OCI-LY7 (cell line): ENCODE measurements around the gene MOGAT2. TPM values are rescaled to one million over a fixed set of nuclear protein-coding genes. Genes with fewer than 3 reads are reported as not detected.

Experiments
- BruUV-seq: library from RNA; stranded (reverse); fragments of 400-500 nt; replicated peaks from 2 replicates; lab custom pipeline; 2021; lab: Mats Ljungman, UMichigan
- CTCF ChIA-PET: fragments of 300-600 bp; sonication (Branson Sonifier 250); formaldehyde crosslinking; loops from one replicate; lab custom pipeline; 2022; ENCODE audit warnings: antibody characterized with exemption; ENCODE audit not compliant: unreplicated experiment; lab: Charles Lee
- POLR2A ChIA-PET: fragments of 300-600 bp; sonication (Branson Sonifier 250); formaldehyde crosslinking; loops from one replicate; lab custom pipeline; 2022; ENCODE audit warnings: antibody characterized with exemption; lab: Charles Lee
- DNase-seq: peaks from one replicate; pipeline ENCODE4 v3.0.0-alpha.2; 2015; ENCODE audit warnings: low spot score
- H2AFZ ChIP-seq: fragments of 200-600 bp; sonication (generic), shearing (Covaris generic); 2 replicates; pipeline ENCODE4 v1.6.1; 2014; ENCODE audit warnings: mild to moderate bottlenecking, antibody characterized with exemption, low read length, moderate library complexity
- H3K27ac ChIP-seq: fragments of 200-600 bp; sonication (generic); 2 replicates; pipeline ENCODE4 v1.5.1; 2014; ENCODE audit warnings: mixed run types, low read depth, mild to moderate bottlenecking, moderate library complexity, low read length, inconsistent platforms; ENCODE audit not compliant: poor library complexity, severe bottlenecking
- H3K36me3 ChIP-seq: fragments of 200-600 bp; sonication (generic); 2 replicates; pipeline ENCODE4 v1.6.1; 2014; ENCODE audit warnings: mild to moderate bottlenecking, antibody characterized with exemption, low read length, moderate library complexity, mixed read lengths; ENCODE audit not compliant: insufficient read depth
- H3K4me1 ChIP-seq: fragments of 200-600 bp; sonication (generic); 2 replicates; pipeline ENCODE4 v1.5.1; 2014; ENCODE audit warnings: mild to moderate bottlenecking, low read length; ENCODE audit not compliant: insufficient read depth, poor library complexity, severe bottlenecking
- H3K4me2 ChIP-seq: fragments of 200-600 bp; sonication (generic); 2 replicates; pipeline ENCODE4 v1.6.1; 2014; ENCODE audit warnings: mild to moderate bottlenecking, low read length
- H3K4me3 ChIP-seq: fragments of 200-600 bp; sonication (generic); 2 replicates; pipeline ENCODE4 v1.5.1; 2014; ENCODE audit warnings: mild to moderate bottlenecking, low read depth, low read length; ENCODE audit not compliant: poor library complexity, severe bottlenecking
- H3K79me2 ChIP-seq: fragments of 200-600 bp; sonication (generic); 2 replicates; pipeline ENCODE4 v1.6.1; 2016; ENCODE audit warnings: low read depth, mild to moderate bottlenecking, low read length, moderate library complexity, mixed read lengths; ENCODE audit not compliant: insufficient read depth
- H3K9me2 ChIP-seq: fragments of 200-600 bp; sonication (generic); 2 replicates; pipeline ENCODE4 v1.6.1; 2016; ENCODE audit warnings: mild to moderate bottlenecking, low read length, mixed read lengths; ENCODE audit not compliant: insufficient read depth
- H3K9me3 ChIP-seq: fragments of 200-600 bp; sonication (generic); 2 replicates; pipeline ENCODE4 v1.6.1; 2014; ENCODE audit warnings: mild to moderate bottlenecking, mixed run types, low read length, mixed read lengths
- H4K20me1 ChIP-seq: fragments of 200-600 bp; sonication (generic); 2 replicates; pipeline ENCODE4 v1.6.1; 2014; ENCODE audit warnings: mild to moderate bottlenecking, antibody characterized with exemption, low read length, moderate library complexity, mixed read lengths; ENCODE audit not compliant: insufficient read depth
- CTCF ChIP-seq: fragments of 200-600 bp; sonication (generic); conservative IDR thresholded peaks from 2 replicates; pipeline ENCODE4 v1.5.1; 2014; ENCODE audit warnings: mild to moderate bottlenecking, antibody characterized with exemption, low read length, moderate library complexity, mixed read lengths
- EZH2phosphoT487 ChIP-seq: fragments of 200-600 bp; sonication (generic); IDR thresholded peaks from 2 replicates; pipeline ENCODE4 v1.6.1; 2018; ENCODE audit warnings: low read depth, borderline replicate concordance, mild to moderate bottlenecking, mixed run types, antibody characterized with exemption, low read length, moderate library complexity, mixed read lengths
- intact Hi-C: fragments of 100-400 bp; cut with micrococcal nuclease; formaldehyde crosslinking; loops from one replicate; pipeline ENCODE4 v1.10.0; 2022; ENCODE audit not compliant: unreplicated experiment
- total RNA-seq, 2 experiments: library from RNA; depleted of rRNA in 1 of 2; stranded (reverse); fragments of >200 nt in 1 of 2; shearing (Covaris generic) in 1 of 2; gene quantifications; 2 replicates each; pipeline ENCODE4 v1.2.3, GENCODE V29; 2014 to 2022

The MOGAT2 gene
- total RNA-seq, 2 experiments from 2014 or later = not detected

DNA sequence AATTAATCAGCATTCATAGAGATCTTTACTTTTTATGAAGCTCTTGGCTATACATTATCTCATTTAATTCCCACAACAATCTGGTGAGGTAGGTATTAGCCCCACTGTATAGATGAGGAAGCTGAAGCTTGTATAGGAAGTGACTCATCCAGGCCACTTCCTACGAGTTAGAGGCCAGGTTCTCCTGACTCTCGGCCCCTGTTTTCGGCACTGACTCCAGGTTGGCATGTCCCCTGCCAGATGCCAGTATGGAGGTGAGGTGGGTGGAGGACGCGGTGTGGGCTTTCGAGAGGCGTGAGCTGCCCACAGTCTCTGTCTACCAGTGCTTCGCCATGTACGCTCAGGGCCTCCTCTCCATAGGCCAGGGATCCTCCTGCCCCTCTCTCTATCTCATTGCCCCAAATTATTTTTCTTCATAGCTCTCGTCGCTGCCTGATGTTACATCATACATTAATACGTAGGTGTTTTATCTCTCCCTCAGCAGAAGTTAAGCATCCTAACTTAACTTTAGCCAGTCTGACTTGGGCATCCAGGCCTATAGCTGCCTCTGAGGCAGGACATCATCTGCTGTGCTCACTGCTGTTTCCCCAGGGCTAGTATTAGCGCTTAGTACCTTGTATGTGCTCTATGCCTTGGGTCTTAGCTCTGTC, 59.9 kb downstream of the MOGAT2 start:
- Histone ChIP-seq H4K20me1 (no peaks in the 10 kb centered on the region), H3K4me2 (no peak overlapping the region), H3K27ac (no peak overlapping the region), H2AFZ (no peak overlapping the region), H3K9me2 (no peaks in the 10 kb centered on the region), H3K9me3 (no peaks in the 10 kb centered on the region), H3K79me2 (no peaks in the 10 kb centered on the region), H3K4me1 (peaks cover 33% of the 10 kb centered on the region), H3K36me3 (no peaks in the 10 kb centered on the region), H3K4me3 (no peak overlapping the region)
- BruUV-seq = no TSS peak
- TF ChIP-seq EZH2phosphoT487 (no peak), CTCF (no peak)
- POLR2A ChIA-PET = interaction anchor here (0.6 to 1.0 kb wide), 3 partner anchors 11 to 330 kb away, joined by 3 to 4 read pairs (median 3); no protein-coding TSS in a partner anchor
- intact Hi-C loops = no loop called here
- CTCF ChIA-PET = no interaction called here
- no peak for DNase-seq

GRCh38 chr11:75778962-75779361, 61.3 kb downstream of the MOGAT2 start:
- peaks cover 19% of the 10 kb centered on the region for H3K4me1 ChIP-seq
- H3K27ac ChIP-seq = no peak overlapping the region
- no peaks in the 10 kb centered on the region for H3K36me3 ChIP-seq
- H2AFZ ChIP-seq = no peak overlapping the region
- no peaks in the 10 kb centered on the region for H3K79me2 ChIP-seq
- intact Hi-C loops = no loop called here
- BruUV-seq = no TSS peak
- no peaks in the 10 kb centered on the region for H4K20me1 ChIP-seq
- H3K9me3 ChIP-seq = no peaks in the 10 kb centered on the region
- no peak overlapping the region for H3K4me2 ChIP-seq
- CTCF ChIA-PET = no interaction called here
- DNase-seq = no peak
- POLR2A ChIA-PET = interaction anchor here (0.7 kb wide), 1 partner anchor 39 kb away, joined by 4 read pairs; no protein-coding TSS in a partner anchor
- H3K4me3 ChIP-seq = no peak overlapping the region
- TF ChIP-seq CTCF = no peak
- TF ChIP-seq EZH2phosphoT487 = no peak
- H3K9me2 ChIP-seq = no peaks in the 10 kb centered on the region

- CTCF ChIA-PET = interaction anchor here (0.5 kb wide), 1 partner anchor 17 kb away, joined by 4 read pairs; no protein-coding TSS in a partner anchor
- BruUV-seq = no TSS peak
These were observed 62.3 kb downstream of the MOGAT2 start for GRCh38 chr11:75779960-75780359.

More at GRCh38 chr11:75779960-75780359, 62.3 kb downstream of the MOGAT2 start:
- no peak overlapping the region for H3K4me2 ChIP-seq
- H2AFZ ChIP-seq = no peak overlapping the region
- H3K9me3 ChIP-seq = no peaks in the 10 kb centered on the region
- DNase-seq = no peak
- no peak for TF ChIP-seq CTCF
- no peak for TF ChIP-seq EZH2phosphoT487
- POLR2A ChIA-PET = no interaction called here
- no peaks in the 10 kb centered on the region for H4K20me1 ChIP-seq
- no peaks in the 10 kb centered on the region for H3K79me2 ChIP-seq
- no peaks in the 10 kb centered on the region for H3K9me2 ChIP-seq
- H3K4me3 ChIP-seq = no peak overlapping the region
- H3K27ac ChIP-seq = no peak overlapping the region
- H3K36me3 ChIP-seq = no peaks in the 10 kb centered on the region
- H3K4me1 ChIP-seq = peaks cover 9% of the 10 kb centered on the region
- intact Hi-C loops = no loop called here
